CD14-positive monocyte (primary cell): ENCODE measurements around the gene PIM3. TPM values are rescaled to one million over a fixed set of nuclear protein-coding genes. Genes with fewer than 3 reads are reported as not detected.

Experiments
- DNase-seq, 3 donors: peaks; one replicate each; pipeline ENCODE4 v3.0.0-alpha.2; 2011 to 2022
- H2AFZ ChIP-seq: 2 replicates; pipeline ENCODE4 v1.6.0; 2012; ENCODE audit warnings: mild to moderate bottlenecking, low read depth, low read length, inconsistent platforms; ENCODE audit not compliant: insufficient read depth, poor library complexity, severe bottlenecking
- H3K27ac ChIP-seq, 2 donors: 1 replicate in 1 of 2; 2 replicates in 1 of 2; pipeline ENCODE4 v1.5.1; 2012 to 2013; ENCODE audit warnings: low read length in 2 of 2, control low read depth in 1 of 2, inconsistent platforms in 1 of 2, low read depth in 1 of 2, mild to moderate bottlenecking in 1 of 2
- H3K27me3 ChIP-seq, 2 donors: one replicate each; pipeline versions ENCODE4 v1.6.0 to v1.6.1; 2011 to 2013; ENCODE audit warnings: low read length in 2 of 2; ENCODE audit not compliant: control insufficient read depth in 2 of 2, insufficient read depth in 2 of 2
- H3K36me3 ChIP-seq, 2 donors: replicated peaks in 1 of 2; 1 replicate in 1 of 2; 2 replicates in 1 of 2; pipeline versions ENCODE4 v1.5.1 to v1.6.1; 2012 to 2013; ENCODE audit warnings: low read length in 2 of 2, control low read depth in 1 of 2, inconsistent platforms in 1 of 2, mild to moderate bottlenecking in 1 of 2; ENCODE audit not compliant: insufficient read depth in 2 of 2, control insufficient read depth in 1 of 2
- H3K4me1 ChIP-seq, 2 donors: 1 replicate in 1 of 2; 2 replicates in 1 of 2; pipeline versions ENCODE4 v1.5.1 to v1.6.1; 2012 to 2013; ENCODE audit warnings: low read length in 2 of 2, control low read depth in 1 of 2, inconsistent platforms in 1 of 2, mild to moderate bottlenecking in 1 of 2, moderate library complexity in 1 of 2; ENCODE audit not compliant: insufficient read depth in 2 of 2, control insufficient read depth in 1 of 2
- H3K4me2 ChIP-seq: replicated peaks from 2 replicates; pipeline ENCODE3; 2012; ENCODE audit warnings: low read length, moderate library complexity, mild to moderate bottlenecking; ENCODE audit not compliant: poor library complexity, severe bottlenecking; ENCODE audit errors: extremely low read depth
- H3K4me3 ChIP-seq, 3 experiments: fragments of 200-600 bp in 1 of 3; sonication (generic) in 1 of 3; replicated peaks in 1 of 3; 1 replicate in 2 of 3; 2 replicates in 1 of 3; pipeline ENCODE4 v1.5.1; 2011 to 2013; ENCODE audit warnings: low read length in 3 of 3, mild to moderate bottlenecking in 3 of 3, control low read depth in 2 of 3, low read depth in 2 of 3, inconsistent platforms in 1 of 3, moderate library complexity in 1 of 3
- H3K79me2 ChIP-seq: 2 replicates; pipeline ENCODE4 v1.6.0; 2012; ENCODE audit warnings: mild to moderate bottlenecking, control low read depth, inconsistent platforms, low read length, moderate library complexity; ENCODE audit not compliant: insufficient read depth
- H3K9ac ChIP-seq: 2 replicates; pipeline ENCODE4 v1.6.0; 2017; ENCODE audit warnings: low read length, mild to moderate bottlenecking; ENCODE audit not compliant: insufficient read depth, poor library complexity, severe bottlenecking
- H3K9me3 ChIP-seq, 2 donors: replicated peaks in 1 of 2; 1 replicate in 1 of 2; 2 replicates in 1 of 2; pipeline versions ENCODE4 v1.5.1 to v1.6.1; 2012 to 2013; ENCODE audit warnings: low read length in 2 of 2, control low read depth in 1 of 2; ENCODE audit not compliant: control insufficient read depth in 1 of 2, insufficient read depth in 1 of 2
- H4K20me1 ChIP-seq: 2 replicates; pipeline ENCODE4 v1.6.0; 2012; ENCODE audit warnings: mild to moderate bottlenecking, low read length, control low read depth, moderate library complexity; ENCODE audit not compliant: insufficient read depth
- H3K27ac Mint-ChIP-seq, 7 donors: one replicate each; pipeline ENCODE4 v1.8.0; 2020; ENCODE audit warnings: mild to moderate bottlenecking in 7 of 7, mixed read lengths in 7 of 7, moderate library complexity in 6 of 7, inconsistent platforms in 2 of 7
- H3K27me3 Mint-ChIP-seq, 3 donors: one replicate each; pipeline ENCODE4 v1.8.0; 2021 to 2022; ENCODE audit warnings: low read depth in 3 of 3, mild to moderate bottlenecking in 3 of 3, mixed read lengths in 3 of 3, moderate library complexity in 3 of 3, inconsistent platforms in 1 of 3
- H3K36me3 Mint-ChIP-seq, 2 donors: one replicate each; pipeline ENCODE4 v1.8.0; 2020; ENCODE audit warnings: mixed read lengths in 2 of 2, inconsistent platforms in 1 of 2, mild to moderate bottlenecking in 1 of 2
- H3K4me1 Mint-ChIP-seq: one replicate; pipeline ENCODE4 v1.8.0; 2020; ENCODE audit warnings: mild to moderate bottlenecking, mixed read lengths
- H3K4me3 Mint-ChIP-seq, 2 donors: one replicate each; pipeline ENCODE4 v1.8.0; 2020; ENCODE audit warnings: mild to moderate bottlenecking in 2 of 2, mixed read lengths in 2 of 2, moderate library complexity in 1 of 2
- H3K9me3 Mint-ChIP-seq, 7 donors: one replicate each; pipeline ENCODE4 v1.8.0; 2020 to 2022; ENCODE audit warnings: mixed read lengths in 7 of 7, mild to moderate bottlenecking in 6 of 7, moderate library complexity in 6 of 7, inconsistent platforms in 2 of 7
- CTCF ChIP-seq: fragments of 200-600 bp; IDR thresholded peaks from one replicate; pipeline ENCODE4 v1.8.0; 2022; ENCODE audit warnings: antibody characterized with exemption, mild to moderate bottlenecking
- WGBS: methylation state at CpG from one replicate; pipeline ENCODE4 v1.1.5; 2013; ENCODE audit warnings: missing lambda C conversion rate; ENCODE audit not compliant: insufficient coverage; 5-methylcytosine and 5-hydroxymethylcytosine counted together
- intact Hi-C, 2 donors: fragments of 100-400 bp; cut with micrococcal nuclease; formaldehyde crosslinking; loops; one replicate each; pipeline versions ENCODE4 v1.15.0 to v1.15.1; 2023
- polyA plus RNA-seq, 3 donors: library from polyadenylated mRNA; depleted of rRNA in 1 of 3; unstranded in 2 of 3; stranded (reverse) in 1 of 3; fragments of 300-500 nt in 2 of 3; fragments of >200 nt in 1 of 3; fragmentation: Illumina TruSeq in 2 of 3; gene quantifications; 1 replicate in 2 of 3; 2 replicates in 1 of 3; pipeline ENCODE4 v1.2.3, GENCODE V29; 2012 to 2021

PIM3 gene
- polyA plus RNA-seq, 3 donors: 38.8 to 135 (median 40.4) TPM

DNA sequence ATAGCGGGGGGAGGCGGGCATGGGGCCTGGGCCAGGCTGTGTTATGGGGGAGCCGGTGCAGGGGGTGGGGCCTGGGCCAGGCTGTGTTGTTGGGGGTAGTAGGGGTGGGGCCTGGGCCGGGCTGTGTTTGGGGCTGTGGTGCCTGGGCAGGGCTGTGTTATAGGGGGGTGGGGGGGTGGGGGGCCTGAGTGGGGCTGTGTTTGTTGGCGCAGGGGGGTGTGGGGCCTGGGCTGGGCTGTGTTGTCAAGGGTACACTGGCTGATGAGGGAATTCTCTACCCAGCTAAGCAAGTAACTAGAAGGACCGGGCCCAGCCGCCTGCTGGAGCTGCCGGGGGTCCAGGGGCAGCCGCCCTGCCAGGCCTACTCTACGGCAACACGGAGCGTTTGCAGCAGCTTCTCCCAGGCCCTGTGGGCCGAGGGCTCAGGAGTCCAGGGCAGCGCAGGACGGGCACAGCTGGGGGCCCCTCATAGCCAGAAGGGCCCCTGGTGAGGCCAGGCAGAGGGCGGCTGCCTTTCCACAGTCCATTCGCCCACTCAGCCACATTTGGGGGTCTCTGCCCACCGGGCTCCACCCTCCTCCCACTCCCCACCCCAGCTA, 10.1 kb upstream of the PIM3 start:
- Mint-ChIP-seq H3K27ac (no peak overlapping the region), H3K4me1 (peaks cover 23% of the 10 kb centered on the region), H3K36me3 (peaks cover 0 to 3% of the 10 kb centered on the region in 2 donors), H3K4me3 (no peak overlapping the region), H3K27me3 (peaks cover 0 to 3% (median 2%) of the 10 kb centered on the region in 3 donors), H3K9me3 (peaks cover 0 to 2% (median under 1%) of the 10 kb centered on the region in 7 donors)
- intact Hi-C loops: no loop called here
- Histone ChIP-seq H2AFZ (no peak overlapping the region), H3K79me2 (no peaks in the 10 kb centered on the region), H3K9me3 (peaks cover 0 to 2% of the 10 kb centered on the region in 2 donors), H3K4me3 (no peak overlapping the region), H3K27me3 (no peaks in the 10 kb centered on the region), H3K4me2 (no peak overlapping the region), H3K4me1 (peaks cover 37 to 51% of the 10 kb centered on the region in 2 donors), H3K9ac (no peak overlapping the region), H3K36me3 (no peaks in the 10 kb centered on the region), H4K20me1 (no peaks in the 10 kb centered on the region), H3K27ac (no peak overlapping the region)
- no peak for TF ChIP-seq CTCF
- 91% methylated on average over 14 of the region's 18 CpGs for WGBS
- no peak for DNase-seq

- intact Hi-C loops: no loop called here
- Mint-ChIP-seq H3K36me3 (no peaks in the 10 kb centered on the region), H3K9me3 (no peaks in the 10 kb centered on the region), H3K27me3 (peaks cover 0 to 4% (median 2%) of the 10 kb centered on the region in 3 donors), H3K4me3 (no peak overlapping the region), H3K27ac (no peak overlapping the region), H3K4me1 (peaks cover 18% of the 10 kb centered on the region)
- Histone ChIP-seq H2AFZ (no peak overlapping the region), H3K9ac (no peak overlapping the region), H3K4me1 (peaks cover 30 to 48% of the 10 kb centered on the region in 2 donors), H3K9me3 (no peaks in the 10 kb centered on the region), H4K20me1 (no peaks in the 10 kb centered on the region), H3K4me3 (no peak overlapping the region), H3K79me2 (no peaks in the 10 kb centered on the region), H3K4me2 (no peak overlapping the region), H3K36me3 (no peaks in the 10 kb centered on the region), H3K27ac (no peak overlapping the region), H3K27me3 (no peaks in the 10 kb centered on the region)
- WGBS: 74% methylated on average over 27 of the region's 28 CpGs
- peak; percentile 43 to 64 (median 44) for DNase-seq
- TF ChIP-seq CTCF: no peak
Observed at GRCh38 chr22:49951000-49951677, 9.4 kb upstream of the PIM3 start.
